HEK293T (cell line): ENCODE data around the gene FAU.
"Not testable (repeated sequence)": the region's sequence is repeated elsewhere in the genome, so short reads cannot be mapped to it uniquely, and the experiment has no call there.

Experiments used
- CTCF ChIA-PET: fragments of 350-600 bp; formaldehyde crosslinking; extraction: SDS; loops from one replicate; lab custom pipeline; 2021; ENCODE audit warnings: antibody characterized with exemption, inconsistent platforms; lab: Yijun Ruan, JAX
- POLR2A ChIA-PET: fragments of 350-600 bp; formaldehyde crosslinking; extraction: SDS; loops from one replicate; lab custom pipeline; 2020; ENCODE audit warnings: antibody characterized with exemption, inconsistent platforms; lab: Yijun Ruan, JAX
- DNase-seq: peaks from one replicate; pipeline ENCODE4 v3.0.0; 2012; ENCODE audit warnings: mixed read lengths; ENCODE audit errors: extremely low spot score
- ARNT ChIP-seq: fragments of 450-650 bp; IDR thresholded peaks from 2 replicates; pipeline ENCODE4 v1.6.1; 2017; ENCODE audit warnings: mild to moderate bottlenecking
- BHLHE40 ChIP-seq: fragments of 450-650 bp; IDR thresholded peaks from 2 replicates; pipeline ENCODE4 v1.6.1; 2016; ENCODE audit warnings: mild to moderate bottlenecking, moderate library complexity, borderline replicate concordance
- CTBP1 ChIP-seq: fragments of 450-650 bp; IDR thresholded peaks from 2 replicates; pipeline ENCODE4 v1.6.1; 2016; ENCODE audit warnings: borderline replicate concordance
- ELF4 ChIP-seq: fragments of 450-650 bp; IDR thresholded peaks from 2 replicates; pipeline ENCODE4 v1.6.1; 2017; ENCODE audit warnings: antibody characterized with exemption
- FOXA1 ChIP-seq: fragments of 450-650 bp; IDR thresholded peaks from 2 replicates; pipeline ENCODE4 v1.6.1; 2016; ENCODE audit warnings: mild to moderate bottlenecking
- FOXK2 ChIP-seq: fragments of 450-650 bp; IDR thresholded peaks from 2 replicates; pipeline ENCODE4 v1.6.1; 2016; ENCODE audit warnings: mild to moderate bottlenecking
- FOXM1 ChIP-seq: fragments of 450-650 bp; IDR thresholded peaks from 2 replicates; pipeline ENCODE4 v1.6.1; 2017; ENCODE audit warnings: mild to moderate bottlenecking, borderline replicate concordance
- HDGF ChIP-seq: fragments of 450-650 bp; IDR thresholded peaks from 2 replicates; pipeline ENCODE4 v1.6.1; 2017; ENCODE audit warnings: antibody characterized with exemption, borderline replicate concordance
- L3MBTL2 ChIP-seq: fragments of 450-650 bp; conservative IDR thresholded peaks from 2 replicates; pipeline ENCODE4 v1.6.1; 2016; ENCODE audit warnings: mild to moderate bottlenecking
- LEF1 ChIP-seq: fragments of 450-650 bp; IDR thresholded peaks from 2 replicates; pipeline ENCODE4 v1.6.1; 2017; ENCODE audit warnings: mild to moderate bottlenecking, borderline replicate concordance
- NFRKB ChIP-seq: fragments of 450-650 bp; IDR thresholded peaks from 2 replicates; pipeline ENCODE4 v1.6.1; 2016; ENCODE audit warnings: mild to moderate bottlenecking, moderate library complexity
- PKNOX1 ChIP-seq: fragments of 450-650 bp; IDR thresholded peaks from 2 replicates; pipeline ENCODE4 v1.6.1; 2016
- SP1 ChIP-seq: fragments of 450-650 bp; IDR thresholded peaks from 2 replicates; pipeline ENCODE4 v1.6.1; 2017
- SUZ12 ChIP-seq: fragments of 450-650 bp; IDR thresholded peaks from 2 replicates; pipeline ENCODE4 v1.6.1; 2016; ENCODE audit warnings: mild to moderate bottlenecking
- TARDBP ChIP-seq: fragments of 450-650 bp; IDR thresholded peaks from 2 replicates; pipeline ENCODE4 v1.6.1; 2016
- ZNF384 ChIP-seq: fragments of 450-650 bp; IDR thresholded peaks from 2 replicates; pipeline ENCODE4 v1.6.1; 2016

Gene FAU

GRCh38 chr11:65120831-65121230, 1.1 kb downstream of the FAU start:
- TF ChIP-seq L3MBTL2 (no peak), ELF4 (no peak), FOXM1 (no peak), CTBP1 (no peak), BHLHE40 (no peak), FOXK2 (no peak), NFRKB (no peak), SP1 (no peak)
- DNase-seq: no peak
- ChIA-PET POLR2A (interaction anchor here (1.6 to 3.7 kb wide), 3 partner anchors 11 to 106 kb away, joined by 8 to 56 read pairs (median 13); partner anchors contain the start of genes ARL2 and SYVN1), CTCF (no interaction called here)

GRCh38 chr11:65119670-65119995, 2.3 kb downstream of the FAU start:
- CTCF ChIA-PET: no interaction called here
- DNase-seq: no peak
- POLR2A ChIA-PET: interaction anchor here (1.0 to 3.7 kb wide), 2 partner anchors 15 to 239 kb away, joined by 3 to 56 read pairs; partner anchors contain the start of gene SYVN1
- TF ChIP-seq SP1 (no peak), BHLHE40 (no peak), L3MBTL2 (no peak), PKNOX1 (no peak), LEF1 (no peak)

GRCh38 chr11:65118891-65119669, 2.9 kb downstream of the FAU start:
- ChIA-PET POLR2A (interaction anchor here (1.0 to 2.5 kb wide), 2 partner anchors 16 to 238 kb away, joined by 3 to 13 read pairs; partner anchors contain the start of gene SYVN1), CTCF (interaction anchor here (0.5 to 0.7 kb wide), 2 partner anchors 13 to 43 kb away, joined by 3 read pairs; no protein-coding TSS in a partner anchor)
- not testable (repeated sequence) for DNase-seq

- CTCF ChIA-PET: interaction anchor here (0.5 to 0.7 kb wide), 2 partner anchors 12 to 42 kb away, joined by 3 read pairs; no protein-coding TSS in a partner anchor
- POLR2A ChIA-PET: interaction anchor here (0.9 to 2.5 kb wide), 8 partner anchors 10 to 316 kb away, joined by 3 to 13 read pairs (median 4); partner anchors contain the start of genes CAPN1 and SYVN1
- TF ChIP-seq L3MBTL2 (no peak), ELF4 (no peak), FOXK2 (no peak), ARNT (no peak), NFRKB (no peak), PKNOX1 (no peak), ZNF384 (no peak), TARDBP (no peak), HDGF (no peak), FOXM1 (no peak), SP1 (no peak), CTBP1 (no peak), FOXA1 (no peak), SUZ12 (no peak), BHLHE40 (no peak), LEF1 (no peak)
- no peak for DNase-seq
These were observed 3.7 kb downstream of the FAU start for GRCh38 chr11:65118097-65118837.

- no peak for TF ChIP-seq CTBP1
- no peak for TF ChIP-seq ARNT
- TF ChIP-seq NFRKB: no peak
- no peak for TF ChIP-seq TARDBP
- TF ChIP-seq HDGF: no peak
- TF ChIP-seq FOXK2: no peak
- TF ChIP-seq SP1: no peak
- TF ChIP-seq ELF4: peak; percentile 43
- peak; percentile 92 for DNase-seq
- POLR2A ChIA-PET: interaction anchor here (0.9 to 2.5 kb wide), 12 partner anchors 11 to 315 kb away, joined by 3 to 13 read pairs (median 3); partner anchors contain the start of genes CAPN1, POLA2, SAC3D1 and SYVN1
- CTCF ChIA-PET: interaction anchor here (0.6 to 1.1 kb wide), 4 partner anchors 34 to 229 kb away, joined by 3 to 8 read pairs (median 4); partner anchors contain the start of gene CDCA5
These were observed 4.5 kb downstream of the FAU start, which contains the start of gene ZNHIT2 for GRCh38 chr11:65117206-65118096. Gene ZNHIT2 (minus strand): TSS chr11:65117701. CDS start chr11:65117653, 48 bp downstream.
